CD4-positive, alpha-beta T cell treated with Interleukin-10 for 1 hour (primary cell): Measurements from ENCODE around the gene SPEM3.

Experiments used
- DNase-seq: peaks from one replicate; pipeline ENCODE4 v3.0.0-alpha.2; 2020

SPEM3 gene

DNA sequence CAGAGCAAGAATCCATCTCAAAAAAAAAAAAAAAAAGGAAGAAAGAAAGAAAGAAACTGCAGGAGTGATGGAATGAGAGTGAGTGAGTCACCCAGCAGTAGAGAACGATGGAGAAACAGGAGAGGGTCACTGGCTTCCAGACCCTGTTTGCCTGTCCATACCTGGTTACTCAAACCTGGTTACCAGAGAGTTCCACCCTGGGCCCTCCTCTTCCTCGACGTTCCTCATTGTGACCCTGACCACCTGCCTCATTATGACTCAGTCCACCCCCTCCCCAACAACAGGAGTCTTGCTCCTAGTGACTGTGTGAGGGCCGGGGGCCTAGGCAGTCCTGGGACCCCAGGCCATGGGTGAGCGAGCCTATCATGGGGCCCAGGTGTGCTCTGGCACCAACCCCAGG, at the start of gene SPEM3:
Gene SPEM3 (plus strand): TSS at position 301 of the 400 bp plus-strand sequence. CDS start 46 bp downstream, at position 347.
- no peak for DNase-seq

GRCh38 chr17:7379134-7379533, 49.5 kb upstream of the SPEM3 start:
- no peak for DNase-seq

- DNase-seq: no peak
Measured at GRCh38 chr17:7380321-7380720, 48.3 kb upstream of the SPEM3 start.

DNA sequence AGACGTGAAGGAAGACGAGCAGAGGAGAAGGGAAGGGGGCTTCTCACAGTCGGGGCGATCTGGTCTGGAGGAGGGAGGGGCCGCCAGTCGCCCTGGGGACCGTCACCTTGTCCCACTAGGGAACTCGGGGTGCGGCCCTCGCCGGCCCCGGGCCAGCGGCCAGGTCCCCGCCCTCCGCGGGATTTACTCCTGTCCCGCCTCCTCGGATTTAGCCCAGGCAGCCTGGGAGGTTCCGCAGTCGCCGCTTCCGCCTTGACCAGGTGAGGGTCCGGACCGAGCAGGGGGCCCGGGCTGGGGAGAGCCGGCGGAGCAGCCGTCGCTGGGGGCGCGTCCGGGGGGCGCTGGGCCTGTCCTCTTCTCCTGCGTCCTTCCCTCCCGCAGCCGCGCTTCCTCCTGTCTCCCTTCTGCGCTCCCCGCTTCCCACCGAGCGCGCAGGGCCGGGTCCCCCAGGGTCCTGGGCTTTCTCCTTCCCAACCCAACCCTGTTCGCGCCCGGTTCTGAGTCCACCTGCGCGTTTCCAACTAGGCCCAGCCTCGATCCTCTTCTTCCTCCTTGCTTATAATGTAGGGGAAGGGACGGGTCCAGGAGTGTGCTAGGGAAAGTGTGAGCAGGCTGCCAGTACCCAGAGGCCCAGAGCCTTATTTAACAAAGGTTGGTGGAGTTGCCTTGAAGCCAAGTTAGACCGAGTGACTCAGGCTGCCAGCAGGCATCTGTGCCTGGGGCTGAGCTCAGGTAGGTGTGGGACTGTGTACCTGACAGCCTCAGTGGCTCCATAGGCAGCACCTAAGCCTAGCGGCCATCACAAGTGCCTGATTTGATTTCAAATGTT, 47.6 kb upstream of the SPEM3 start, which contains the start of gene TNK1:
Gene TNK1 (plus strand): TSS at position 235 of the 829 bp plus-strand sequence. CDS start 1,838 bp downstream, outside the sequence.
- DNase-seq: no peak

- DNase-seq: no peak
Measured at GRCh38 chr17:7382901-7383300, 45.8 kb upstream of the SPEM3 start.

- DNase-seq: no peak
Measured at GRCh38 chr17:7383371-7383741, 45.3 kb upstream of the SPEM3 start.

- DNase-seq: peak; percentile 86
Measured at GRCh38 chr17:7383742-7384488, 44.7 kb upstream of the SPEM3 start.

- DNase-seq: no peak
Measured at GRCh38 chr17:7384489-7385081, 44.1 kb upstream of the SPEM3 start.

DNA sequence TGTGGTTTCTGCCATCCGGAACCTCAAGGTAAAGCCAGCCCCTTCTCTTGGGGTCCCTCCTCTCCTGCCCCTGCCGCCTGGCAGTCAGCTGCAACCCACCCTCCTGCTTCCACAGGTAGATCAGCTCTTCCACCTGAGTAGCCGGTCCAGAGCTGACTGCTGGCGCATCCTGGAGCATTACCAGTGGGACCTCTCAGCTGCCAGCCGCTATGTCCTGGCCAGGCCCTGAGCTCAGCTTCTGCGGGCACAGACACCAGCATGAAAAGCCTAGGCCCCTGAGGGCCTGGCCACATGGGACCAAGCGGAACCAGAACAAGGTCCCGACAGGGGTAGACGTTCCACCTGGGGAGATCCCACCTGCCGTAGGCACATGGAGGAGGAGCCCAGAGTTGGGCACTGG, 39.8 kb upstream of the SPEM3 start:
- no peak for DNase-seq

DNA sequence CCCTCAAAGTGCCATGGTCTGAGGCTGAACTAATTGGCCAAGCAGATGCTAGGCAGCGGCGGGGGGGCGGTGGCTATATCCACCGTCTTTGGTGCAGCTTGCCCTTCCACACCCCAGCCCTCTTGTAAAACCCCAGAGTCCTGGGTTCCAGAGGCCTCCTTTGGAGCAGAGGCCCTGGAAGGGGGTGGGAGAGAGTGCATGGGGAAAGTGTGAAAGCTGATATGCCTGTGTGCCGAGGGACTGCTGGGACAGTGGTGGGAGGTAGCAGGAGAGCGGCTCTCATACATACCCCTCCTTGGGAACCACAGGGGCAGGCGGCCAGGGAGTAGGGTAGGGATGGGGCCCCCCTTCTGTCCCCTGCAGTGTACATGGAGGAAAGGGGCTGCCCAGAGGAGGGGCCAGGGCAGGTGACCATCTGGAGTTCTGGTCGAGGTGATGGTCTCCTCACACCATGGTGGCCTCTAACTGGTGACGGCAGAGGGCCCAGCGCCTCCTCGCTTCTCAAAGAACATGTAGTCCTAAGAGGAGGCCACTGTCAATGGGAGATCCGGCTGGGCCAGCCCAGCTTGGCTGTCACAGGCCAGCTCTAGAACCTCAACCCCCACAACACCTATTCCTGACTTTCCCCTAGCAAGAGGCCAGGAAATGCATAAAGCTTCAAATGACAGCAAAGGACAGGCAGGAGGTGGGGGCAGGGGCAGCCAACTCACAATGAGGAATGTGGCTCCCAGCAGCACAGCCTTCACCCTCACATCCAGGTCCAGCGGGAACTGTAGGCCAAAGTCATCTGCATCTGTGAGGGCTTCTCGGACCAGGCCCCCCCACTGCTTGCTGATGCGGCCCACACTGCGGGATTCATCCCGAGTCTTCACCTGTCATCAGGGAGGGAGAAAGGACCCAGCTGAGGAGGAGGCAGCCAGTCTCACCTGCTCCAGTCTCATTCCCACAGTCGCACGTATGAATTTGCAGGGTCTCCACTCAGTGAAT, 38.4 kb upstream of the SPEM3 start:
- DNase-seq: no peak

DNA sequence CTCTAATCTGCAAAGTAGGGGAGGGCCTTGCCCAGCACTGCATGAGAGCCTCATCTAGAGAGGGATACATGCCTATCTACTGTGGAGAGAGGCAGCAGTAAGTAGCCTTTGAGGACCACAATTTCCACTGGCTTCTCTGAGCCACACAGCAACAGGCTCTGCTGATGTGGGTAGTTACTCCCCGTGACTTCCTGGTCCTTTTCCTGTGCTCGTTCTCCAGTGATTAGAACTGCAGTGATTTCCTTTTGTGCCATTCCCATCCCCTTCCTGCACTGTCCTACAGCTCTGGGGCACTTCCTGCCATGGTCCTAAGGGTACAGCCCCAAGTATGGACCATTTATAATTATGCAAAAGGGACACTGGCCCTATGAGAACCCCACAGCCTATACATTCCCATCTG, 37.4 kb upstream of the SPEM3 start:
- no peak for DNase-seq

DNA sequence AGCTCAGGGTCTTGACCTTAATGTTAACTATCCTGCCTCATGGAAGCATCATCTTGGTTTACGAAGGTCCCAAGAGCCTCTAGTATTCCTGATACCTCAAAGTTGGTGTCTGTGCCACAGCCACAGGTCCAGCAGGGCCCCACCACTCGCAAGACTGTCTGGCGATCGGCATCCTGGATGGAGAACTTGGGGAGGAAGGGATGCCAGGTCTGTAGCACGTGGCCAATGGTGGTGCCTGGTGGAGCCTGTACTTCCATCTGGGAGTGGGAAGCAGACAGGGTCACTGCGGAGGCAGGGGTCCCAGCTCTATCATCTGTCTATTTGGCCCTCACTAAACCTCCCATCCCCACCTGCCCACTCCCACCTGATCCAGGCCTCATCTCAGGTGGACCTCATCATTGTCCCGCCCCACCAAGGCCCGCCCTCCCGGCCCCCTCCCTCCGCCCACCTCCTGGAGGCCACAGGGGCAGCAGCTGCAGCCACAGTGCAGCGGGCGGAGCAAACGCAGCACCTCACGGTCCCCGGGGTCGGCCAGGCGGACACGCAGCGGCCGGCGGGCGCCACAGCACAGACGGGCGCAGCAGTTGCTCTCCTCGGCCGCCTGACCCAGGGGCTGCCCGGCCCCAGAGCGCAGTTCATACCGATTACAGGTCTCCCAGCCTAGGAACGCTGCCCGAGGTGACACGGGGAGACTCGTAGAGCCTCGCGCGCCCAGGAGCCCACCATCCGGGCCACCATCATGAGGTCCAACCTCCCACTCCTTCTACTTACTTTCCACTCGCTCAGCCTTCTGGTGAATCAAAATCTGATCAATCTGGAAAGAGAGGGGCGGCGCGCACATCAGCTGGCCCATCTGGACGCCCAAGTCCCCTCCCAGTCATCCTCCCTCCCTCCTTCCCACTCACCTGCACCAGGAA, 35.7 kb upstream of the SPEM3 start:
- DNase-seq: no peak

DNA sequence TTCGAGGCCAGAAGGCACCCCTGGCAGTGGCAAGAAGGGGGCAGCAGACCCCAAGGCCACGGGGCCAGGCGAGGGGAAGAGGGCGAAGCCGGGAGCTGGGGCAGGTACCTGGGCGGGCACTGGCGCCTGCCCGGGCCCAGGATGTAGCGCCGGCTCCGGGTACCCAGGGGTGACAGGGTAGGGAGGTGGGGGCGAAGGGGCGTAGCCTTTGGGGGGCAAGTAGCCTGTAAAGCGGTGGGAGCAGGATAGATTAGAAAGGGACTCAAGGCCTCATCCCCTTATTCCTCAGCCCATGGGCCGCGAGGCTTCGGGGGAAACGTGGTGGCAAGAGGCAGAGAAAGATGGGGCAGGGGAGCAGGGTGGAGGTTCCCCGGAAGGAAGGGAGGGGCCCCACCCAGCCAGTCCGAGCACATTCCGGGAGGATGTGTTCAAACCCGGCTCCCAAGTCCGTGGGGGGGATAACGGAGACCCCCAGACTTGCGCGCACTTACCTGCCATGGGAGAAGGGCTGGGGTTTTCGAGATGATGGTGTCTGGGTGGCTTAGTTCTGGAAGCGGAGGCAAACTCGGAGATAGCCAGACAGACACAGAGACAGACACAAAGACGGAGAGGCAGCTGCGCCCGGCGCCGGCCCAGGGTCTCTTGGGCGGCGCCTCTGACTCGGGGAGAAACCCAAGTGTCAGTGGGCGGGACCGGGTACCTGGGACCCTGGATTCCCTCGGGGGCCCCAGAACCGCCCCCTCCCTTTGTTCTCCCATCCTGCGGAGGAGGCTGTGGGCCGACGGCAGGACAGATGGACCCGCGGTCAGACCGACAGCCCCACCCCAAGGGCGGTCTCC, 34.8 kb upstream of the SPEM3 start:
- peak; percentile 82 for DNase-seq

DNA sequence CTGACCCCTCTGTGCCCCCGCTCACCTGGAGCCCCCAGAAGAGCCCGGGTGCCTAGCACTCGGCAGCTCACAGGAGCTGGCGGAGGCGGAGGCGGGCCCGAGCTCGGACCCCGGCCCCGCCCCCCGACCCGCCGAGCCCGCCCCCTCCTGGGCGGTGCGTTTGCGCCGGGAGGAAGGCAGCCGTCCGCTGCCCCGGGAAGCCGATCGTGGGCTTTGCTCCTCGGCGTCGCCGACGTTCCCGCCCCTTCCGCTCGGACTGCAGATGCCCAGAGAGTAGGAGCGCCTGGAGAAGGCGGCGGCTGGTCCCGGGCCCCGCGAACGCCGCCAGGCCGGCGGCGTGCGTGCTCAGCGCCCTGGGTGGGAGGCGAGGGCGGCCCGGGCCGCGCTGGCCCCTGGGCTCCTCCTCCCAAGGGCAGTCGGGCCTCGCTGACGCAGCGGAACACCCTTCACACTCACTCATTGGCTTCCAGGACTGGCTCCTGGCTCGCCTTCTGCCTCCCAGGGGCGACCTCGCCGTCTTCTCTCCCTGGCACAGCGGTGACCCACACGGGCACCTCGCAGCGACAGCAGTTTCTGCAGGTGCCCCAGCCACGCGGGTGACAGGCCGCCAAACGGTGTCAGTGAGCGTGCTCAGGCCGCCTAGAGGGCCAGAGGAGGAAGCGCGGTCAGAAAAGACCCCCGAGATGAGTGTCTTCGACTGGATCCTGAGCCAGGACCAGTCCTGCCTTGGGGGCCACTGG, 34.0 kb upstream of the SPEM3 start, which contains the start of gene PLSCR3:
Gene PLSCR3 (minus strand): TSS at position 74 of the 740 bp plus-strand sequence. CDS start 415 bp downstream, outside the sequence.
- peak; percentile 85 for DNase-seq

- DNase-seq: no peak
Measured at GRCh38 chr17:7396147-7396546, 32.5 kb upstream of the SPEM3 start.

DNA sequence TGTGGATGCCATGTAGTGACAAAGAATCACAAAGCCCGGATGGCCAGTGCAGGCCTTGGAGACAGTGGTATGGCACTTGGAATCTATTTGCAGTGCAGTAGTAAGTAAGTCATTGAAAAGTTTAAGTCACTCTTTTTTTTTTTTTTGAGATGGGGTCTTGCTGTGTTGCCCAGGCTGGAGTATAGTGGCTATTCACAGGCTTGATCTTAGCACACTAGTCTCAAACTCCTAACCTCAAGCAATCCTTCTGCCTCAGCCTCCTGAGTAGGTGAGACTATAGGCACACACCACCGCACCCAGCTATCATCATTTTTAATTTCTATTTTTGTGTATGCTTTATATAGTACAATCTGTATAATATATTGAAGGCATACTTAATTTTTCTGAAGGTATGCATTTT, 30.0 kb upstream of the SPEM3 start:
- no peak for DNase-seq

- DNase-seq: no peak
Measured at GRCh38 chr17:7403043-7403726, 25.5 kb upstream of the SPEM3 start.

- DNase-seq: no peak
Measured at GRCh38 chr17:7403727-7403976, 25.0 kb upstream of the SPEM3 start.
